Activated CD4-positive, alpha-beta T cell treated with anti-CD3 and anti-CD28 coated beads, Interleukin-10, Interleukin-2, amounts not matched to agents 100 ng/mL and 50 ng/mL, durations not matched to agents 16 hours and 8 hours (primary cell): ENCODE data around the gene FAM117B.

Source experiments
- DNase-seq: peaks from one replicate; pipeline ENCODE4 v3.0.0-alpha.2; 2020

Gene FAM117B

GRCh38 chr2:202634556-202635427, at the start of gene FAM117B:
TSS of gene FAM117B (plus strand) at chr2:202634969. CDS start at chr2:202635188, 219 bp downstream.
- DNase-seq: peak; percentile 99

DNA sequence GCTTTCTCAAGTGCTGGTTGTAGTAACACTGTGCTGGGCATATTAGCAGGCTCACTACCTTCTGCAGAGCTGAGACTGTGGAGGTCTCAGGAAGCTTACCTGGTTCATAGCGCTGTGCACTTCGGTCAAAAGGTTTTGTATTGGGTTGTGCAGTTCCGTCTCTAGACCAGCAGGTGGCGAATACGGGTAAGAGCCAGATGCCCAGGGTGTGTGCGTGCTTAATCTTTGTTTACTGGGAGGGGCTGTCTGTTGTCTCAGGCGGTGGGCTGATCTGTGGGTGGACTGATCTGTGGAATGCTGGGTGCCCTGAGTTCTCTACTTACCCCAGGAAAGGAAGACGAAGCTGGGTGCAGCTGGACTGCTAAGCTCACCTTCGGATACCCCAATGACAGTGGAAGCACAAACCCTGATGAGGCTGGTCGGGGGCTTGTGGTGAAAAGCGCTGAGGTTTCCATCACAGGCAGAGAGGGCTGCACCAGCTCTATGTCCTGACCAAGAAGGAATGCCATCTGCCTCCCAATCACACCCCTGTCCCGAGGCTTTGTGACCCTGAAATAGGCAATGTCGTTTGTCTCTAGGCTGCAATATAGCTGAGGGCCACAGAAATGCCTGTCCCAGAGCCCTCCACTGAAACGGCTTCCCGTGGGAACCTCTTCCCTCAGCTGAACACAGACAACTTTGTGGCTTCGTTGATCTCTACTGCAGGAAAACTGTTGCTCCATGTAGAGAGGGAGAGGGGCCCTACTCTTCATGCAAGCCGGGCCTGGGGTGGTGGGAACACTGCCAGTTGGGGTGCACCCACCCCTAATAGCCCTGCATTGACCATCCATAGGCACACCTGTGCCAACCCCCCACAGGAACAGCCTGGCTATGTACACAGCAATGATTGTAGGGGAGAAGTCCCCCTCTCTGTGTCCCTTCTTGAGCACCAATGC, 45.9 kb upstream of the FAM117B start:
- DNase-seq: peak; percentile 80

DNA sequence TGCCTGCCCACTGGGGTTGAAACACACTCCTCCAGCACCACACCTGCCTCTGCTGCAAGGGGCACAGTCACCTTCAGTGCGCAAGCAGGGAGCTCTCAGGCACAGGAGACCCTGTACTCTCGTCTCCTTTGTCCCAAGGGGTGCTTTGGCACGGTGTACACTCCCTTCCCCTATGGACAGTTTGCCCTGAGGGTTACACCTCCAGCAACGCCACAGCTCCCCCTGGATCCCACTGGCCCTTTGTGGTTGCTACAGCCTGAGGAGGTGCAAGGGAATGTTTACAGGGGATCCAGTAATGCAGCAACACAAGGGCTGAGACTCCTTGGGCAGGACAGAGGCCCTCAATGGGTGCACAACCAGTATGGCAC, 45.2 kb upstream of the FAM117B start:
- DNase-seq: no peak

GRCh38 chr2:202592566-202592965, 42.2 kb upstream of the FAM117B start:
- no peak for DNase-seq

GRCh38 chr2:202599105-202599504, 35.7 kb upstream of the FAM117B start:
- no peak for DNase-seq

GRCh38 chr2:202599911-202600310, 34.9 kb upstream of the FAM117B start:
- DNase-seq: no peak

DNA sequence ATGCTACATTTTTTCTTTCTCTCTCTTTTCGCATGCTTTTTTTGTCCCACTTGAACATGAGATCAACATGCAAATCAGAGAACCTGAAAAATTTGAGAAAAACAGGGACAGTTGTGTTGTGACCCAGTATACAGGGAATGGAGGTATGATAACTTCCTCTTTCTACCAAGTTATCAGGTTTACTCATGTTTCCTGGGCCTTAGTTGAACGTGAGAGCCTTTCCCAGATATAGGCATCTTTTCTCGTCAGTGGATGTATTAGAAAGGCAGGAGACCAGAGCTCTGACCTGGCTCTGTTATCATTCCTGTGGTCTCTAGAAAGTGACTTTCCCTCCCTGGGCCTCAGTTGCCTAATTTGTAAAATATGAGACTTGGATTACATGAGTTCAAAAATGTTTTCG, 30.1 kb upstream of the FAM117B start:
- DNase-seq: no peak

- no peak for DNase-seq
These were observed 29.6 kb upstream of the FAM117B start for GRCh38 chr2:202605174-202605573.

GRCh38 chr2:202608142-202608852, 26.5 kb upstream of the FAM117B start:
- DNase-seq: no peak

- DNase-seq: peak; percentile 50
These were observed 25.2 kb upstream of the FAM117B start for GRCh38 chr2:202609381-202610145.

DNA sequence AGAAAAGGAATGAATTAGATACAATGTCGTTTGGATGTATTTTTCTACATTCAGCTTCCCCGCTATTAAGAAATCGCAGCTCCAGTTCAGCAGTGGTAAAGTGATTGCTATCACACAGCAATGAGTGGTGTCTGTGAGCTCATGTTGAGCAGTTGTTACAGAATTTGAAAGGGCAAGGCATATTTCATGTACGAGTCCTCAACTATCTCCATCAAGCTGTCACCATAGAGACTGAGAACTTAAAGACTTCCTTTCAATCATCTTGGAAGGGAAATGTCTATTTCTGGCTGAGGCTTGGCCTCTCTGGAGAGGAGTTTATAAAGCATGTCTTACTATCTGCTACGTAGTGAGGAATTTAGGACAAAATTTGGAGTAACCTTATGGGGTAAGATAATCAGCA, 24.4 kb upstream of the FAM117B start:
- DNase-seq: no peak

DNA sequence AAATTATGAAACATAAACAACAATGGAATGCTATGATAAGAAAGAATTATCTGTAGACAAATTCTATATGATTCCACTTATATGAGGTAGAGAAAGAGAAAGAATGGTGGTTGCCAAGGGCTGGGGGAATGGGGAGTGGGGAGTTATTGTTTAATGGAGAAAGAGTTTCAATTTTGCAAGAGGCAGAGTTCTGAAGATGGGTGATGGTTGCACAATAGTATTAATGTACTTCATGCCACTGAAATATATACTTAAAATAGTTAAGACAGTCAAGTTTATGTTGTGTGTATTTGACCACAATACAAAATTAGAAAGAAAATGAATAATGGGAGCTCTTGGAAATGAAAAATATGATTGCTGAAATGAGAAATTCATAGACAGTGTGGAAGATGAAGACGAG, 22.6 kb upstream of the FAM117B start:
- DNase-seq: no peak

GRCh38 chr2:202613479-202613878, 21.3 kb upstream of the FAM117B start:
- no peak for DNase-seq

DNA sequence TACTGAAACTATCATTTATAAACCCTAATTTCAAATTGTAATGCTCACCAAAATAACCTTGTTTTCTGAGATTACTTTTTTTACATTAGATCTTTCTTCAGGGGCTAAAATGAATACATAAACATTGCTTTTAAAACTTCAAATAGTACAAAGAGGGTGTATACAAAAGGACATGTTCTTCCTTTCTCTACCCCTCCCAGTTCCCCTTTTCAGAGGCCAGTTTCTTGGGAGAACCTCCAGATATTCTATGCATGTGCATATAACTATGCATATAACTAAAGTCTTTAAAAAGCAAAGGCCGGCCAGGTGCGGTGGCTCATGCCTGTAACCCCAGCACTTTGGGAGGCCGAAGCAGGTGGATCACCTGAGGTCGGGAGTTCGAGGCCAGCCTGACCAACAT, 10.6 kb upstream of the FAM117B start:
- no peak for DNase-seq

GRCh38 chr2:202627042-202627441, 7.7 kb upstream of the FAM117B start:
- DNase-seq: no peak

- no peak for DNase-seq
These were observed 6.0 kb upstream of the FAM117B start for GRCh38 chr2:202628646-202629198.

DNA sequence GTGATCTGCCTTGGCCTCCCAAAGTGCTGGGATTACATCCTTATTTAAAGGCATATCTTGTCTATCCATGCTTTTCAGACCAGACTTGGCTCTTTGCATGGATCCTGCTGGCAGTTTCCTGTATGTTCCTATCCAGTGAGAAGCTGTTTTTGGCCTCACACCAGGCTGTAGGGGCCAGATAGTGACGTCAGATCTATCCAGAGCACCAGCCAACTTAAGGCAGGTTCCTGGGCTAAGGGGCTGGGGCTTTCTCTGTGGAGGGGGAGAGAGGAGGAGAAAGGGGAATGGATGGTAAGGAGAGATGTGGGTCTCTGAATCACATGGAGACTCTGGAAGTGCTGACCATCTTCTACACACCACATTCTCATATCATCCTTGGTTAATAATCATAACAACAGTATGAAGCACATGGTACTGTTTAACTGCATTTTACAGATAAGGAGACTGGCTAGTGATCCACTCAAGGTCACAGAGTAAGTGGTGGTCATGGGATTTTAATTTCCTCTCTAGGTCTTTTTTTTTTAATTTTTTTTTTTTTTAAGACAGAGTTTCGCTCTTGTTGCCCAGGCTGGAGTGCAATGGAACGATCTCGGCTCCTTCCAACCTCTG, 2.0 kb upstream of the FAM117B start:
- DNase-seq: no peak

DNA sequence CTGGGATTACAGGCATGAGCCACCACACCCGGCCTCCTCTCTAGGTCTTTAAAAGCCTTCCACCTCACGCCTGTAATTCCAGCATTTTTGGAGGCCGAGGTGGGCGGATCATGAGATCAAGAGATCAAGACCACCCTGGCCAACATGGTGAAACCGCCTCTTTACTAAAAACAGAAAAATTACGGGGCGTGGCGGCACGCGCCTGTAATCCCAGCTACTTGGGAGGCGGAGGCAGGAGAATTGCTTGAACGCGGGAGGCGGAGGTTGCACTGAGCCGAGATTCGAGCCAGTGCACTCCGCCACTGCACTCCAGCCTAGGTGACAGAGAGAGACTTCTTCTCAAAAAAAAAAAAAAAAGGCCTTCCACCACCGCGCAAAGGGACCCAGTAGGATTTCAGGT, 1.3 kb upstream of the FAM117B start:
- DNase-seq: no peak

- peak; percentile 87 for DNase-seq
These were observed 851 bp downstream of the FAM117B start for GRCh38 chr2:202635428-202636212.

DNA sequence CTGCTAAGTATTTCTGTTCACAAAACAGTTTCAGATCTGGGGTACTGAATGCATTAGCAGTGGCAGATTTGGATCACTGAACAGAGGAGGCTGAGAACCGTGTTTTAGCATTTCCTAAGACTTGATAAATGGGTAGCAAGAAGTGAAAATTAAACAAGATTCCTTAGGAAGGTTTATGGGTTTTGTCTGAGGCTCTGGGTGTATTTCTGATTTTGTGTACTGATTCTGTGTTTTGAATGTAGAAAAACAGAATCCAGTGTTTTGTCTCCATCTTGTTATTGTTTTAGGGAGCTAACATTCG, 1.4 kb downstream of the FAM117B start:
- DNase-seq: no peak

DNA sequence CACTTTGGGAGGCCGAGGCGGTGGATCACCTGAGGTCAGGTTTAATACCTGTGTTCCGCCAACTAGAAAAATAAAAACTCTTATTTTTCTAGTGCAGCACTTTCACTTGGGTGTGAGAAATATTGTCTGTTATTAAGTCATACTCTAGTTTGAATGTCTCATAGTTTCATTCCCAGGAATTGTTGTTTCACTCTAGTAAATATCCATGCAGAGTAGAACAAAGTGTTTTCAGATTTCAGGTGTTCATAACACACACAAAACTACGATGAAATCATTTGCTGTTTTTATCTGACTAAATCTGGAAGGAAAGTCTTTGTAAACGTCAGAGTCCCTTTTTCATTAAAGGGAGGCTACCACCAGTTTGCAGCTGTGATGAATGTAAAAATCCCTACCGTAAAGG, 4.0 kb downstream of the FAM117B start:
- peak; percentile 33 for DNase-seq
